CD4-positive, alpha-beta T cell treated with Interleukin-12 subunit alpha and Interleukin-12 subunit beta, for 1 hour (primary cell): ENCODE data around the gene CTBP2.

Source experiments
- DNase-seq: peaks from one replicate; pipeline ENCODE4 v3.0.0-alpha.2; 2020

CTBP2 gene

DNA sequence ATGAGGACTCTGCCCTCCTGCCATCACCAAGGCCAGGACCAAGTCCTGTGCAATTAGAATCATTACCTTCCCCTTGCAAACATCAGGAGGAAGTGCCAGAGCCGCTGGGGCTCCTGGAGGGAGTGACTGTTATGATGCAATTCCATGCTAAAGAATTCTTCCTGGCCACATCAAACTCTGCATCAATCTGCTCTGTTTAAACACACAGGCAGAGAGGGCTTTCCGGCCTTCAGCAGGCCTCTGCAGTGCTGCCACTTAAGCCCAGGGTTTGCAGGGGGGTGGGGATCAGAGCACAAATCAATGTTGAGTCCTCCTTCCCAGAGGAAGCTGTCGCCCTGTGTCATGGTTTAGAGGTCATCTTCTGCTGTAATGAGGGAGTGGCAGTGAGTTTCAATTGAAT, 58.1 kb downstream of the CTBP2 start:
- DNase-seq, result no peak

DNA sequence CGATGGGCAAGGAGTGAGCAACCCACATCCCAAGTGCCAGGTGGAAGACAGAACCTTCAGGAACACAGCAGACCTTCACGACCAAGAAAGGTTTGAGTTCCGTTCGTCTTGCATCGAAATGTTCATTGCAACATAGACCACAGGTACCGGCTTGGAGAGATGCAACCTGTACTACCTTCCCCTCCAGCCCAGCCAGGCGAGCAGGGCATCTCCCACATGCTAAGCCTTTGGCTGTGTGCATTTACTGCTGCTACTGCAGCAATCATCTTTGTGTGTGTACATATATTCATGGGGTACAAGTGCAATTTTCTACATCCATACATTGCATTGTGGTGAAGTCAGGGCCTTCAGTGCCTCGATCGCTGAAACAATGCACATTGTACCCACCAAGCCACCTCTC, 58.8 kb downstream of the CTBP2 start:
- DNase-seq, result no peak

DNA sequence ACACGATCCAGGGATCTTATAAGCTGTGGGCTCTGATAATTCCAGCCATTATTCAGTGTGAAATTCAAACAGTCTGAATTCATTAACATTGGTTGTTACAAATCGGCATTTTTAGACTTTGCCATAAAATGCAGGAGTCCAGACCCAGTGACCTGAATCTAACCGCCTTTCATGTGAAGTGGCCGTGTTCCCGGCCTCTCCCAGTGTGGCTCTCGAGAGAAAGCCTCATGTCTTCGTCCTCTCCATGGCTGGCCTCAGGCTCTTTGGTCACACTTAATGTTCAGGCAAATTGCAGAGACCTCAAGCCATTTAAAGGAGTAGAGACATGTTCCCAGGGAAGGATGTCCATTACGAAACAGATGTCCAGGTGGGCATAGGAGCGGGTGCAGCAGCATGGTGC, 59.3 kb downstream of the CTBP2 start:
- no peak for DNase-seq

DNA sequence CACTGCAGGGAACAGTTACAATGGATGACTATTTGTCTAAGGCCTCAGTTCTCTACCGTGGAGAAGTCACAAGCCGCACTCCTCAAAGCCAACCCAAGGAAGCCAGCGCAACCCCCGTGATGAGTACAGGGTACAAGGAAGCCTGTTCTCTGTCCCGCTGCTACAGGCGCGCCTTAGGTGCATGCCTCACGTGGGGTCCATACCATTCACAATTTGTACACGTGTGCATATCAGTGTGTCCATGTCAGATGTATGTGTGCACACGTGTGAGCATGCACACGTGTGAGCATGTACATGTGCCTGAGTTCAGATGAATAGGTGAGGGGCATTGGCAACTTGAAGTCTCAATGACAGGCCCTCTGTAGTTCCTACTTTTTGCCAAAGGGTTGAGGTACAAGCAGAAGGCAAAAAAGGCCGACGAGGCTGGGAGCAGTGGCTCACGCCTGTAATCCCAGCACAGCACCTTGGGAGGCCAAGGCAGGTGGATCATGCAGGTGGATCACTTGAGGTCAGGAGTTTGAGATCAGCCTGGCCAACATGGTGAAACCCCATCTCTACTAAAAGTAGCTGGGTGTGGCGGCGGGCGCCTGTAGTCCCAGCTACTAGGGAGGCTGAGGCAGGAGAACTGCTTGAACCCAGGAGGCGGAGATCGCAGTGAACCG, 62.8 kb downstream of the CTBP2 start:
- no peak for DNase-seq

DNA sequence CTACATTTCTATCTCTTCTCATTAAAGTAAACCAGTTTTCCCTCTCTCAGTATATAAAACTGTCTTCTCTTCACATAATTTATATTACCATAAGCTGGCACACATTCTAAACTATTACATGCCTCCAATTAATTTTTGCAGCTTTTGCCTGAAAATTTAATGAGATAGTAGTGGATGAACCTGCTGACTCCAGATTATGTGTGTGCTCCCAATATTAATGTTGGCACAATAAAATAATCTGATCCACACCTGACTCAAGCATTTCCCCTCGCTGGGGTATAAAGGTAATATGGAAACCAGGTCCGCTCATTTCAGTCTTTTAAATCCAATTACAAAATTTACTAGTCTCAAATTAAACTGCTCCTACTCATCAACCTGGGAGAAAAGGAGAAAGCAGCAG, 63.4 kb downstream of the CTBP2 start:
- no peak for DNase-seq

DNA sequence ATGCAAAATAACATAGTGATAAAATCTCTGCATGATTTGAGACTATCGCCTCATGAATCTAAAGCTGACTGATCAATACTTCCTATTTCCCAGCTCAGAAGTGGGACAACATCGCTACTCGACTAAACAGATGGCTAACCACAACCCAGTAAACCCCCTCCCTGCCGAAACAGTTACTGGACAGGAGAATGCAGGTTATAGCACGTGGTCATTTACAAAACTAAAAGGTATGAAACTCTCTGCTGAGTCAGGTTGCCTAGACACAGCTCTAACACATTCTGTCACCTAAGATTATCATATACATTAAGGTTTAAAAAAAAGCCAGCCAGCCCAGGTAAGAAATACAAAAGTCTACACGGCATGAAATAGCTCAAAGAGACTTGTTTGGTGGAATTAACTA, 64.0 kb downstream of the CTBP2 start:
- no peak for DNase-seq

DNA sequence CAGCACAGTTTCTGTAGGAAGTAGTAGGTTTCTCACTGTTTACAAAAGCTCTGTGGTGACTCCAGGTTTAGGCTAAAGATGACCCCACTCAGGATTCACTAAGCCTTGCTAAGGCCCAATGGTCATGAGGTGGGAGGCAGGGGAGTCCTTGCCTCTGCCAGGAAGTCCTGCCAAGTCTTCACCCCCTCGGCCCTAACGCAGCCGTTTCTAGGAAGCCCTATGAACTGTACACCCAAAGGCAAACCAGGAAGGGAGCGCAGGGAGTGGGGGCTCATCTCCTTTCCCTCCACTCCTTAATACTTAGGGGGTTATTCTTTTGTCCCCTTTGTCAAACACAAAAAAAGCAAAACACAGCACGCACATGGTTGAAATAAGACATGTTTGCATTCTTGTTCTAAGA, 64.6 kb downstream of the CTBP2 start:
- no peak for DNase-seq

DNA sequence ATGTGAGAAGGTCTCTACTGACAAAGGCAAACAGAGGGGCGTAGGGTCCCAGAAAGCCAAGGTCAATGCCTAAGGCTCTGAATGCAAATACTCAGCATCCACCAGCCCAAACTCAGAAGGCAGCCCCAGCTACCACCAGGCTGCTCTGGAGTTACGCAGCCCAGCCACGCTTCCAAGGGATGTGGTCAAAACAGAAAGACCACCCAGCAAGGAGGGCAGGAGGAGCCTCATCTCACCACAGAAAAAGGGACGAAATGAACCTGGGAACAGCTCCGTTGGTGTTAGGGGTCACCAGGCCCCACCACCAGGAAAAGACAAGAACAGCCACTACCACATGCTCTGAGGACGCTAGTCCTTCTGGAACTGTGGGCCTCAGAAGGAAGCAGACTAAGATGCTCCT, 65.1 kb downstream of the CTBP2 start:
- DNase-seq, result no peak

DNA sequence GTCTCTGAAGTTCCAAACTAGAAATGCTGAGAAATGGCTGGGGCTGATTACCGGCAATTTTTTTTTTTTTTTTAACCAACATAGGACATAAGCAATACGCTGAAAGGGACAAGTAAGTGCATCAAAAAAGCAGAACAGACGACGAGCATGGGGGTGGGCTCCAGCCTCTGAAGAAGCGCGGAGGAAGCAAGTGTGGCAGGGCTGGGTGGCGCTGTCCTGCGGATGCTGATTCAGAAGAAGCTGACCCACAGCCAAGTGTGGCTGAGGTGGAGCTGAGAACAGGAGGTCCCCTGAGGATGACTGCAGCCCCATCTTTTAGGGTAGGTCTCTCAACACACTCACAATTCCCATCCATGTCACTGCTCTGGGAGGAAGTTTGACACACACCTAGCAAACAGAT, 65.6 kb downstream of the CTBP2 start:
- no peak for DNase-seq

DNA sequence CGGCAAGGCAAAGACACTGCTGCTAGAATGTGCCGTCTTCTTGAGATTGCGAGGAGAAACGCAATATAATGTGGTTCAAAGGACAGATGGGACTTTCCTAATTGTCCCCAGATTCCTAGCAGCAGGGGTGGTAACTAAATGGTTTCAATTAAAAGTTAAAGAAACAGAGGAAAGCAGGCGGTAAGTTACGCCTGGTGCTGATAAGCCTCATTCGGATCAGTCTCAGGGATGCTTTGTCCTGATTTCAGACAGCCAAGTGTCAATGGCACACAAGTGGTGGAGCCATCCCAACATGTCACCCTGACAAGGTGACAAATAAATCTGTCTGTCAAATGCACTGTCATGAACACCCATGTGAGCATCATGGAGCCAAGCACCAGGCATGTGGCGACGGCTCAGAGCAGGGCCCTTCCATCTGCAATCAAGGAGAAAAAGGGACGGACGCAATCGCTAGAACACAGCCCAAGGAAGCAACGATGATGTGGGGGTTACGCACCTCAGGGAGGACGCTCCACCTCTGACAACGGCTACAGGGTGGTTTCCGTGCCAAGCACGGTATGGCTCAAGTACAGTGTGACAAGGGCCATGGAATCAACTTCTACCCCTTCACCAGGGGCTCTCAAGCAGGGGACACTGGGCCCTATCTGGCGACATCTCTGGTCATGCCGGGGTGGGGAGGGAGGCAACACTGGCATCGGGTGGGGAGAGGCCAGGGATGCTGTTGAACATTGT, 66.2 kb downstream of the CTBP2 start:
- no peak for DNase-seq

DNA sequence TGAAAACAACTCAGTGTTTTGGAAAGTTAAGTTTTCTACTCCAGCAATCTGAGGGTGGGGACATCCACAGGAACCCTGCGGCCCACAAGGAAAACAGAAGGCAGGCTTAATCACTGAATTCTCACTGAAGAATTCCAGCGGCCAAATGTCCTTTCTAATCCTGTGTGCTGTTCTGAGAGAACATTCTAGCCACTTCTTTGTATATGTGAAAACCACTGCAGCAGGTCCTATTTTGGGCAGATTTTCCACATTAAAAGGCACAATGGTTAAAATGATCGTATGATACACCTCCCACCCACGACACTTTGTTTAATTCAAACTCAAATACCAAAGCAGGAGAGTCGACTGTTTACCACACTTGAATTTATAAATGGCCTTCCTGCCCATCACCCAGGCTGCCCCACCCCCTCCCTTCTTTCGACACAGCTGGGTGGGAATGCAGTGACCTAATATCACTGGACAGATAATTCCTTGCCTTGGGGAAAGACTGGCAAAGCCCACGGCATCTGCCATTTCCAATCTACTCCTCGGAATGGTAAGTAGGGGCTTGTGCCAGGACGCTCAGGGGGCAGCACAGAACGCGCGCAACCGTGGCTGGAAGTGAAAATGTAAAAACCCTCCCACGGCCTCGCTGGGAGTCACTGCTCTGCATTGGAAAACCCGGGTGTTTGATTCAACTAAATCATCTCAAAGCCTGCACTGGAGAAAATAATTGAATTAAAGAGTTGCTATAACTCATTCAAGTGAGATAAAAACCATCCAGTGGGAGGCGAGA, 67.0 kb downstream of the CTBP2 start:
- no peak for DNase-seq

DNA sequence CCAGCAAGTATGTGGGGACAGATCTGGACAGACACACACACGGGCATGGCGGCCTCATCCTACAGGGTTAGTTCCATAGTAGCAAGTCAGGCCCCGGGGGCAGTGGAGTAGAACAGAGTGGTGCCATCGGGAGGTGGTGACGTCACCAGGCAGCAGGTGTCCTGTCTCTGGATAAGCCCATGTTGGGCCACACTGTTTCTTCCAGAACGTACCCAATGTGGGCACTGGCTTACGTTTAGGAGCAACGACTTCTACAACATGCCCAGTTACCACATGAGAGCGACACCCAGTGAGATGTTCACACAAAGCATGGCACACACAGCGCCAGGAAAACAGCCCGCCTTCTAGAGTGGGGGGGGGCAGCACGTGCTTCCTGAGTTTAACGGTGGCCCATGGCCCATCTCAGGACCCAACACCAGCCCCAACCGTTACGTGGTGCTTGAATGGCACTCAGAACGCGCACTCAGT, 67.8 kb downstream of the CTBP2 start:
- DNase-seq, result no peak

DNA sequence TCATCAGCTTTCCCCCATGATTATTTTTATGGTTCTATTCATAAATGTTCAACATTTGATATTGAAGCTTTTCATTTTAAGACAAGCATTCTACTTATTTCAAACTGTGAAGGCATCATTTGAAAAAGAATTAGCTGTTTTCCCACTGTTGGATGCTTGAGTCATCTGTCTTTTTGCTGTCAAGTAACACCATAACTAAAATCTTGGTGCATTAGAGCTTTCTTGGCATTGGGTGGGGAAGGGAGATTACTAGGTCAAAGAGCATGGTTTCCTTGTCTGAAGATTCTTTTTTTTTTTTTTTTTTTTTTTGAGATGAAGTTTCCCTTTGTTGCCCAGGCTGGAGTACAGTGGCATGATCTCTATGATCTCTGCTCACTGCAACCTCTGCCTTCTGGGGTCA, 68.5 kb downstream of the CTBP2 start:
- no peak for DNase-seq

DNA sequence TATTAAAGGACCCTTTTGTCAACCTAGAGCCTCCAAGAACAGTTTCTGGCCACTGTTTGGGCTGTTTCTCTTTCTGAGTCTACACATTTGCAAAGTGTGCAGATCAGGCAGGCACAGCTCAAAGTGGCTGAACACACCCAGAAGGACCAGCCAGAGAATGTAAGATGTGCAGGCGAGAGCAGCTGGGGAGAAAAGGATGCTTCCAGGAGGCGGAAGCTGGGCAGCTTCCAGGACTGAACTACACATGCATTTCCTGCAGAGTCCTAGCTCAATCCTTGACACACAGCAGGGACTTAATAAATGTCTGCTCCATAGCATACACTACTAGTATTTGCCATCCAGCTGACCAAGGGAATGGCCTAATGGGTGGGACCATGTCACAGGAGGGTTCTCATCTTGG, 70.9 kb downstream of the CTBP2 start:
- DNase-seq, result no peak

DNA sequence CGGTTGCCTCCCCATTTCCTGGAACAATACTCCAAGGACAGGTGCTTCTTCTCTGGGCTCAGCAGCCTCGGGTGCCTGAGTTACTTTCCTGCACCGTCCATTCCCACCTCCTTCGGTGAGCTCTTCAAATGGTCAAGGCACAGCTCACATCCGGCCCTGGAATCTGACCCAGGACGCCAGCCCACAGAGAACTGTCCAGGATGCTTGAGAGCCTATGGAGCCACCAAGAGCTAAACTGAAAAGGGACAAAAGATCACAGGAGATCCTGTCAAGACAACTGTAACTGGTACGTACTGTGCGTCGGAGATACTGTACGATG, 72.5 kb downstream of the CTBP2 start:
- no peak for DNase-seq

DNA sequence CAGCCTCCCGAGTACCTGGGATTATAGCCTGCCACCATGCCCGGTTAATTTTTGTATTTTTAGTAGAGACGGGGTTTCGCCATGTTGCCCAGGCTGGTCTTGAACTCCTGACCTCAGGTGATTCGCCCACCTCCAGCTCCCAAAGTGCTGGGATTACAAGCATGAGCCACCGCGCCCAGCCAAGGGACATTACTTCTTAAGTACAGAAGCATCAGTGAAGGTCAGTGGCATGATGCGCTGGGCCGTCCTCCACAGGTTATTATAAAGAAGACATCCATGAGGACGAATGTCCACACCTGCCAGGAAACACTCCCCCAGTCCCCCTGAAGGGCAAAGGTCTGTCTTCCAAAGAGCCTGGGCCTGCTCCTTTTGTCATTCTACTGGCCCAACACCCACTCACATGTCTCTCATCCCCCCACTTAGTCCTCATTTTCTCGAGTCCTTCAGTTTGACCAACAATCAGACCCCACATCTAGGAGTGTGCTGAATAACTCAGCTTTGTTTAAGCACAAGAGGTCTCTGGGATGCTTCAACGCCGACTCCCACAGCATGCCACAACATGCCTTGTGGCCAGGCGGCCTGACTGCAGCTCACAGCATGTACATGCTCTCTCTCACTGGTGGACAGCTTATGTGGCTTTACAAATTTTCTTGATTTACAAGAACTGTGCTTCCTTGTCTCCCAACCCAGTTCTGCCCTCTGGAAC, 73.0 kb downstream of the CTBP2 start:
- no peak for DNase-seq

DNA sequence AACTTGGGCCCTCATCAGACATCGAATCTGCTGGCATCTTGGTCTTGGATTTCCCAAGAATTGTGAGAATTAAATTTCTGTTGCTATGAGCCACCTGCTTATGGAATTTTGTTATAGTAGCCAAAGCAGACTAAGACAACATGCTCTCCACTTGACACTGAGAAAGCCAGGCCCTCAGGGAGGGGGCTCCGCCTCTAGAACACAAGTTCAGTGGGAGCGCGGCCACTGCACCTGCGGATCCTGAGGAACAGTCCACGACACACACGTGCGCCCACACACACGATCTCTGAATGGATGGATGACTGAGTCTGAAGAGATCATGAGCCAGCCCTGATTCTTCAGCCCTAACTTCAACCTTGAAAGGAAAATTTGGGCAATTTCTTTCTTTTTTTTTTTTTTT, 73.7 kb downstream of the CTBP2 start:
- no peak for DNase-seq

DNA sequence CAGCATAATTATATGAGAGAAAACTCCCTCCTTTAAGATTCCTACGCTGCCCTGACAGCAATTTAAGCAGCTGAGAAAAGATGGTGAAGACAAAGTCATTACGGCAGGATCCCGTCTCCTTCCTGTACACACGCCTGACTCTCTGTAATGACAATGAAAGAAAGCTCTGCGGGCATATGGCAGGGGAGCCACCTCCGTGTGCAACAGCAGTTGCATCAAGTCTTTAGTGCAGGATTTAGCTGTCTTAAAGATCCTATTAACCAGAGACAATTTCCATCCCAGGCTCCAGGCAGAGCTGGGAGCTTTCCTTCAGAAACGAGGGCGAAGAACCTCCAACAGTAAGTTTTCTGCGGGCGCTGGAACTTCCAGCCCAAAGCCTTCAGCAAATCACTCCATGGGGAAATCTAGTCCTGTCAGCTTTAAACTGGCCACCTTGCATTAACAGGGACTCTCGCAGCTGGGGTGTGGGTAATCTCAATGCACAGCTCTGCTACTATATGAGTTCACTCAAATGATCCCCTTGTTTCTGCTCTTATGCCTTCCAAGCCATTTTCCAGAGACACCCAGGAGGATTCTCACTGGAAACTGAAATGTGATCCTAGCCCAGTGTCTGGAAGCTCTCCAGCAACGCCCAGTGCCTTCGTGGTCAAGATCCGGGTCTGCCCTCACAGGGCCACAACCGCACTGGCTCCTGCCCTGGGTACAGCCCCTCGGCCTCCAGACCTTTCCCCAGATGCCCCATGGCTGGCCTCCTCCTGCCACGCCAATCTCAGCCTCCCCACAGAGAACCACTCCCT, 74.9 kb downstream of the CTBP2 start:
- no peak for DNase-seq

DNA sequence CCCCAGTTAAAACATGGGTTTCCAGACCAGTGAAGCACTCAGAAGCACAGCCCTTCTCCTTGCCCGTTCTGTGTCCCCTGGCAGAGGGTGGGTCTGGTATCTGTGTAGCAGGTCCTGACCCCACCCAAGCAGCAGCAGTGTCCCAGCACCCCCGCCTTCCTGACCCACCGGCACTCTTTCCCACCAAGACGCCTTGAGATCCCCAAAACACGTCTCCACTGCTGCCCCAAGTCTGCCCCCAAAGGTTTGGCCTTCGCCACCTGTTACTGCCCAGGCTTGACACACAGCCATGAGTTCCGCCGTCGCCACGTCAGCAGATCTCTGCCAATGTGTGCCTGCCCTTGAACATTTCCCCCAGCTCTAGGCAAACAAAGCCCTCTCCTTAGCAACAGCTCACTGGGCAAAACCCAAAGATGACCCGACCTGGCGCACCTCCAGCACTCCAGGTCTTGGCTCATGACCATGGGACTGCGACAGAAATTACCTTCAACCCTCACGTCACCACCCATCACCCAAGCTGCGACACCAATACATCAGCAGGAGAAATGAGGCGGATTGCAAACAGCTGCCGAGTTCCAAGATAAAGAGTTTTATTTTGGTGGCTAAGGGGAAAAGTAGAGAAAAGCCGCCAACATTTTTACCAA, 75.6 kb downstream of the CTBP2 start:
- DNase-seq, result no peak

DNA sequence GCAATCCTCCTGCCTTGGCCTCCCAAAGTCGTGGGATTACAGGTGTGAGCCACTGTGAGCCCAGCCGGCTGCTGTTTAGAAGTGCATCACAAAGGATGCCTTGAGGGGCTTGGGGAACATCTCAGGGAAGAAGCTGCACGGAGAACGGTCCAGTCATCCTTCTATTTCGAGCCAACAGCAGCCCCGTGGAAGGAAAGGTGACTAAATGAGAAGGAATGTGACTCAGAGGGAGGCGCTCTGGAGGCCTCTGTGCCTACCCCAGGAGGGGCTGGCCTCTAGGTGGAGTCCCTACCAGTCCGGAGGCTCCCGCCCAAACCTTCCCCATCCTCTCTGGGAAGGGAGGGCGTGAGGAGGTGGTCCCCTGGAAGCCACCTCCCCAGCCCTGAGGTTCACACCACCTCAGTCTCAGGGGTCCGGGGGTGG, 76.2 kb downstream of the CTBP2 start:
- no peak for DNase-seq

DNA sequence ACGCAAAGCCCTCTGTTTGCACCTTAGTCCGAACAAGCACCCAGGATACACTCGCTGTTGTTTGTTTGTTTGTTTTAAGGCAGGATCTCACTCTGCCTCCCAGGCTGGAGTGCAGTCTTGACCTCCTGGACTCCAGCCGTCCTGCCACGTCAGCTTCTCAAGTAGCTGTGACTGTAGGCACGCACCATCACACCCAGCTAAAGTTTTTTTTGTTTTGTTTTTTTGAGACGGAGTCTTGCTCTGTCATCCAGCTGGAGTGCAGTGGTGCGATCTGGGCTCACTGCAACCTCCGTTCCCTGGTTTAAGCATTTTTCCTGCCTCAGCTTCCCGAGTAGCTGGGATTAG, 76.8 kb downstream of the CTBP2 start:
- no peak for DNase-seq

DNA sequence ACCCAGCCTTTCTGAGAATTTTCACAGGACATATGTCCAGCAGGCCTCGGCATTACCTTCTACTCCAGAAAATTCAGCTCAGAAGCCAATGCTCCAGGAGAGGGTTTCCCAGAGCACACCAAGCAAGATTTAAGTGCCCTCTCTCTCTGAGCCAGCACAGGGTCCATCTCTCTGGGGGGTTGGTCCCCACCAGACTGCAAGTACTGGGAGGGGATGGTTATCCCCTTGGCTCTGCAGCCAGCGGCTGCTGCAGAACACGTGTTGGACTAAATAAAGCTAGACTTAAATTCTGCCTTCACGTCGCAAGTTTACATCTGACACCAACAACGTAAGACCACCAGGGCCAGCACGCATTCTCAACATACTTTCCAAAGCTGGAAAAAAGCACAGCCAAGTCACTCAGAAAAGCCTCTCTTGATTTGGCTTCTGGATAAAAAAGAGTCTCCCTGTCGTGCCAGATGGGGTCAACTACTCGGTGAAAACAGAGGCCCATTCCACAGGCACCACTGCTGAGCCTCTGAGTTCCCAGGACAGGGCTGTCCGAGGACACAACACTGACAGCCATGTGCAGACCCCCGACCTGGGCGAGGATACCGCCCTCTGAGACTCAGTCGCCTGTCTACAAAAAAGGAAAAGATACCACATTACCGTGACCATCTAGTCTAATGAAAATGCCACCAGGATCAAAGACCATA, 77.3 kb downstream of the CTBP2 start:
- no peak for DNase-seq
